ENCODE measurements around the gene PDZD8. TPM values are rescaled to one million over a fixed set of nuclear protein-coding genes. Genes with fewer than 3 reads are reported as not detected.

Gene PDZD8
- total RNA-seq, 1 donor from 2014 or later = 27.0 TPM

DNA sequence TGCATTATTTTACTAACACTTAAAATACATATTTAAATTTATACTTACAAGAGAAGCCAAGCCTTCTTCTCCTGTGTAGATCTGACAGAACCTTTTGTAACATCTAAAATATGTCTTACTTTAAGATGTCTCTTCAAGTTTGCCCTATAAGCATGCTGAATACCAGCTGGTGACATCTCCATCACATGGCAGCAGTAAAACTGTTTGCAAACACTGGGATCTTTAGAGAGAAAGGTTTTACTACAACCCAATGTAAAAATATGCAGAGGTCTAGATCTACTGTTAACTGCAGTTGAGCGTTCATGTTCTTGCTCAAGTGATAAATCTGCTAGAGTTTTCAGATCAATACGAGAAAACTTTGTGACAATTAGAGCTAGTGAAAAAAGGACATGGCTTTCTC, 23.2 kb downstream of the PDZD8 start:
- H3K36me3 ChIP-seq = no peaks in the 10 kb centered on the region
- no peak overlapping the region for H3K27ac ChIP-seq
- intact Hi-C loops (cut with DNase I) = no loop called here
- no peak for TF ChIP-seq POLR2AphosphoS5 (IDR thresholded peaks at IDR 0.05; ENCODE audit: insufficient read depth in 1 of 2, low read depth in 1 of 2)
- H3K27me3 ChIP-seq = no peaks in the 10 kb centered on the region
- no peak overlapping the region for H3K4me3 ChIP-seq
- no peaks in the 10 kb centered on the region for H3K9me3 ChIP-seq
- H3K4me1 ChIP-seq = peaks cover 46% of the 10 kb centered on the region
- DNase-seq (ENCODE audit: extremely low spot score in 2 of 2) = no peak

GRCh38 chr10:117351558-117351957, 23.7 kb downstream of the PDZD8 start:
- intact Hi-C loops (cut with DNase I) = no loop called here
- H3K9me3 ChIP-seq = no peaks in the 10 kb centered on the region
- H3K4me1 ChIP-seq = peaks cover 46% of the 10 kb centered on the region
- DNase-seq (ENCODE audit: extremely low spot score in 2 of 2) = no peak
- TF ChIP-seq, protein P1, sequence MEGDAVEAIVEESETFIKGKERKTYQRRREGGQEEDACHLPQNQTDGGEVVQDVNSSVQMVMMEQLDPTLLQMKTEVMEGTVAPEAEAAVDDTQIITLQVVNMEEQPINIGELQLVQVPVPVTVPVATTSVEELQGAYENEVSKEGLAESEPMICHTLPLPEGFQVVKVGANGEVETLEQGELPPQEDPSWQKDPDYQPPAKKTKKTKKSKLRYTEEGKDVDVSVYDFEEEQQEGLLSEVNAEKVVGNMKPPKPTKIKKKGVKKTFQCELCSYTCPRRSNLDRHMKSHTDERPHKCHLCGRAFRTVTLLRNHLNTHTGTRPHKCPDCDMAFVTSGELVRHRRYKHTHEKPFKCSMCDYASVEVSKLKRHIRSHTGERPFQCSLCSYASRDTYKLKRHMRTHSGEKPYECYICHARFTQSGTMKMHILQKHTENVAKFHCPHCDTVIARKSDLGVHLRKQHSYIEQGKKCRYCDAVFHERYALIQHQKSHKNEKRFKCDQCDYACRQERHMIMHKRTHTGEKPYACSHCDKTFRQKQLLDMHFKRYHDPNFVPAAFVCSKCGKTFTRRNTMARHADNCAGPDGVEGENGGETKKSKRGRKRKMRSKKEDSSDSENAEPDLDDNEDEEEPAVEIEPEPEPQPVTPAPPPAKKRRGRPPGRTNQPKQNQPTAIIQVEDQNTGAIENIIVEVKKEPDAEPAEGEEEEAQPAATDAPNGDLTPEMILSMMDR (IDR thresholded peaks at IDR 0.05) = no peak
- TF ChIP-seq POLR2A (IDR thresholded peaks at IDR 0.05) = no peak
- TF ChIP-seq POLR2AphosphoS5 (IDR thresholded peaks at IDR 0.05; ENCODE audit: insufficient read depth in 1 of 2, low read depth in 1 of 2) = no peak
- no peaks in the 10 kb centered on the region for H3K36me3 ChIP-seq
- H3K4me3 ChIP-seq = no peak overlapping the region
- no peaks in the 10 kb centered on the region for H3K27me3 ChIP-seq
- H3K27ac ChIP-seq = no peak overlapping the region

GRCh38 chr10:117350909-117351308, 24.3 kb downstream of the PDZD8 start:
- H3K4me1 ChIP-seq = peaks cover 46% of the 10 kb centered on the region
- no peak overlapping the region for H3K27ac ChIP-seq
- H3K4me3 ChIP-seq = no peak overlapping the region
- H3K36me3 ChIP-seq = no peaks in the 10 kb centered on the region
- intact Hi-C loops (cut with DNase I) = no loop called here
- TF ChIP-seq, protein P1 (IDR thresholded peaks at IDR 0.05) = no peak
- TF ChIP-seq POLR2AphosphoS5 (IDR thresholded peaks at IDR 0.05; ENCODE audit: insufficient read depth in 1 of 2, low read depth in 1 of 2) (no peak), POLR2A (IDR thresholded peaks at IDR 0.05) (no peak)
- no peaks in the 10 kb centered on the region for H3K27me3 ChIP-seq
- H3K9me3 ChIP-seq = no peaks in the 10 kb centered on the region
- no peak for DNase-seq (ENCODE audit: extremely low spot score in 2 of 2)

DNA sequence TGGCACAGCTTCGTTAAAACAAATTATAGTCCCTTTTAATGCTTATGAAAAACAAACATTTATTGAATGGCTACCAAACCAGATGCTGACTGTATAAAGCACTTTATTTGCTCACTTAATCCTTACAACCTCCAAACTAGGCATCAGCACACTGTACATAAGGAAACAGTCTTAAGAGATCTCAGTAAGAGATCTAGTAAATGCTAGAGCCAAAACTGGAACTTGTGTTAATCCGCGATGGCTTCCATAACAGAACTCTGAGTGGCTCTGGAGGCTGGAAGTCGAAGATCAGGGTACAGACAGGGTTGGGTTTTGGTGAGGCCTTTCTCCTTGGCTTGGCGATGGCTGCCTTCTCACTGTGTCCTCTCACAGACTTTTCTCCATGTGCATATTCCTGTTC, 27.0 kb downstream of the PDZD8 start:
- no peak for TF ChIP-seq POLR2A (IDR thresholded peaks at IDR 0.05)
- TF ChIP-seq, protein P1 (IDR thresholded peaks at IDR 0.05) = no peak
- no peak for TF ChIP-seq POLR2AphosphoS5 (IDR thresholded peaks at IDR 0.05; ENCODE audit: insufficient read depth in 1 of 2, low read depth in 1 of 2)
- peaks cover 31% of the 10 kb centered on the region for H3K4me1 ChIP-seq
- no peak for DNase-seq (ENCODE audit: extremely low spot score in 2 of 2)

GRCh38 chr10:117346574-117346973, 28.7 kb downstream of the PDZD8 start:
- Histone ChIP-seq H3K36me3 (no peaks in the 10 kb centered on the region), H3K27ac (no peak overlapping the region), H3K27me3 (no peaks in the 10 kb centered on the region), H3K4me3 (no peak overlapping the region), H3K9me3 (no peaks in the 10 kb centered on the region), H3K4me1 (peaks cover 30% of the 10 kb centered on the region)
- no peak for TF ChIP-seq POLR2AphosphoS5 (IDR thresholded peaks at IDR 0.05; ENCODE audit: insufficient read depth in 1 of 2, low read depth in 1 of 2)
- TF ChIP-seq POLR2A (IDR thresholded peaks at IDR 0.05) = no peak
- TF ChIP-seq, protein P1 (IDR thresholded peaks at IDR 0.05) = no peak
- DNase-seq (ENCODE audit: extremely low spot score in 2 of 2) = no peak
- intact Hi-C loops (cut with DNase I) = no loop called here

More for the DNA sequence above, 27.0 kb downstream of the PDZD8 start:
- no peak overlapping the region for H3K4me3 ChIP-seq
- H3K27me3 ChIP-seq = no peaks in the 10 kb centered on the region
- H3K27ac ChIP-seq = no peak overlapping the region
- no peaks in the 10 kb centered on the region for H3K36me3 ChIP-seq
- intact Hi-C loops (cut with DNase I) = no loop called here
- no peaks in the 10 kb centered on the region for H3K9me3 ChIP-seq
